HFF-Myc (cell line): ENCODE measurements around the gene DIRAS1.

Source experiments
- DNase-seq: peaks from one replicate; pipeline ENCODE4 v3.0.0-alpha.2; 2011; ENCODE audit warnings: low read depth; ENCODE audit errors: extremely low read depth
- H3K4me3 ChIP-seq: replicated peaks from 2 replicates; pipeline ENCODE4 v1.5.1; 2011; ENCODE audit warnings: low read depth, mild to moderate bottlenecking, control low read depth, low read length
- TF ChIP-seq, protein P1 (sequence below): IDR thresholded peaks from 2 replicates; pipeline ENCODE4 v1.5.1; 2012; ENCODE audit warnings: mild to moderate bottlenecking, low read depth, low read length, control low read depth; ENCODE audit errors: missing control alignments

The DIRAS1 gene

DNA sequence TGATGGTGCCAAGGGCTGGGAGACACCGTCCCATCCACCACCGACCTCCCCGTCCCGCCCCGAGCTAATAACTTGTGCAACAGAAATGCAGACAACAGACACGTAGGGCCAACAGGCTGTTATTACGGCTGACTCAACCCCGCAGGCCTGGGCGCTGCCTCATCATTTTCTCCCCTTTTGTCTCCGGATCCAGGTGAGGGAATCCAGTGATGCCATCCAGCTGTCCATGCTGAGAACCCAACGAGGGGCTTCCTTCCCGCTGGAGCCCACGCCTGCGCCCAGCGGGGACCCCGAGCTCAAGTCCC is 6.4 kb upstream of the DIRAS1 start:
- DNase-seq: no peak
- no peak overlapping the region for H3K4me3 ChIP-seq
- TF ChIP-seq, protein P1, sequence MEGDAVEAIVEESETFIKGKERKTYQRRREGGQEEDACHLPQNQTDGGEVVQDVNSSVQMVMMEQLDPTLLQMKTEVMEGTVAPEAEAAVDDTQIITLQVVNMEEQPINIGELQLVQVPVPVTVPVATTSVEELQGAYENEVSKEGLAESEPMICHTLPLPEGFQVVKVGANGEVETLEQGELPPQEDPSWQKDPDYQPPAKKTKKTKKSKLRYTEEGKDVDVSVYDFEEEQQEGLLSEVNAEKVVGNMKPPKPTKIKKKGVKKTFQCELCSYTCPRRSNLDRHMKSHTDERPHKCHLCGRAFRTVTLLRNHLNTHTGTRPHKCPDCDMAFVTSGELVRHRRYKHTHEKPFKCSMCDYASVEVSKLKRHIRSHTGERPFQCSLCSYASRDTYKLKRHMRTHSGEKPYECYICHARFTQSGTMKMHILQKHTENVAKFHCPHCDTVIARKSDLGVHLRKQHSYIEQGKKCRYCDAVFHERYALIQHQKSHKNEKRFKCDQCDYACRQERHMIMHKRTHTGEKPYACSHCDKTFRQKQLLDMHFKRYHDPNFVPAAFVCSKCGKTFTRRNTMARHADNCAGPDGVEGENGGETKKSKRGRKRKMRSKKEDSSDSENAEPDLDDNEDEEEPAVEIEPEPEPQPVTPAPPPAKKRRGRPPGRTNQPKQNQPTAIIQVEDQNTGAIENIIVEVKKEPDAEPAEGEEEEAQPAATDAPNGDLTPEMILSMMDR: no peak

DNA sequence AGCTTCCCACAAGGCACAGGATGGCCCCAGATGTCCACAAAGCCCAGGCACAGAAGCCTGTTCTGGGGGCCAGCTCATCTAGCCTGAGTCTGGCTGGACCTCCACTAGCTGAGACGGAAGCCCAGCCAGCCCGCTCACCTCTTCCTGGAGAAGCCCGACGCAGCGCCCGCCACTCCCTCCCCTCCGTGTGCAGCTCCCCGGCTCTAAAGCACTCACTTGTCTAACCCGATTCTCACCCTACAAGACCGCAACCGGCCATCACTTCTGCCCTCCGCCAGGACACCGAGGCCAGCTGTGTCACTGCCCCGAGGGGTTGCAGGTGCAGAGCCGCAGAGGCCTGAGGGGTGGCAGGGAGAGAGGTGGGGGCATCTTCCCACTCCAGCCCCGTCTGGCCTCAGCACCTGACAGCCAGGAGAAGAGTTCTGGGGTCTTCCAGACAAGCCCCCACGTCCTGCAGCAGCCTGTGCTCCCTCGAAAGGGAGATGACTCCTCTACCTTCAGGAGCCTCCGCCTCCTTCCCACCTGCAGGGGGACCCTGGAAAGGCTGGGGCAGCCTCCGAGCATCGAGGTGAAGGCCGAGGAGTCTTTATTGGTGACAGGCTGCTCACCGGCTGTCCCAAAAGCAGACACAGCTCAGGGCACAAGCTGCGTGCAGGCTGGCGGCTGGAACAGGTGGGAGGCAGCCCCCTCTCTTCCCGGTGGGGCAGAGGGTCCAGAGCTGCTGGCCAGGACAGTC is 5.9 kb upstream of the DIRAS1 start:
- H3K4me3 ChIP-seq: no peak overlapping the region
- TF ChIP-seq, protein P1: no peak
- DNase-seq: no peak

DNA sequence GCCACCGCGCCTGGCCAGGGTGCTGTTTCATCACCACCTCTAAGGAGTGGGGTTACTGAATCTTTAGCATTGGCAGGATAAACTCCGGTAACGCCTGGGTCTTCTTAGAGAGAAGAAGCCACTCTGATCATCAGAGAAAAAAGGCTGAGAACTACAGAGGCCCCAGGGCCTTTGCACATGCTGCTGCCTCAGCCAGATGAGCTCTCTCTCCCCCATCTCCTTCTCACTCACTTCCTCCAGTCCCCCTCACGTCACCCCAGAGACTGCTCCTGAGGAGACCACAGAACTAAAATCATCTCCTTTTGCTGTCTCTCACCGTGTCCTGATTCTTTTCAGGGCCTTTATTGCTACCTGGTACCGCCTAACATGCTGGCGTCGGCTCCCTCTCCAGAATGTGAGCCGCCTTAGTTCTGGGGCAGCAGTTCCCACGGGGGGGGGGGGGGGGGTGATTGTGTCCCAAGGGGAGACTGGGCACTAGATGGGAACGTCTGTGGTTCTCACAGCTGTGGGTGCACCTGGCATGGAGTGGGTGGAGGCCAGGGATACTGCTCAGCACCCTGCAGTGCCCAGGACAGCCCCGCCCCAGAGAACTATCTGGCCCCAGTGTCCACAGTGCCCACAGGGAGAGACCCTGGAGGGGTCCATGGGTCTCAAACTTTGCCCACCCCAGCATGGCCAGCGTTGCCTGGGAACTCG is 5.1 kb upstream of the DIRAS1 start:
- TF ChIP-seq, protein P1: no peak
- DNase-seq: no peak
- H3K4me3 ChIP-seq: no peak overlapping the region

DNA sequence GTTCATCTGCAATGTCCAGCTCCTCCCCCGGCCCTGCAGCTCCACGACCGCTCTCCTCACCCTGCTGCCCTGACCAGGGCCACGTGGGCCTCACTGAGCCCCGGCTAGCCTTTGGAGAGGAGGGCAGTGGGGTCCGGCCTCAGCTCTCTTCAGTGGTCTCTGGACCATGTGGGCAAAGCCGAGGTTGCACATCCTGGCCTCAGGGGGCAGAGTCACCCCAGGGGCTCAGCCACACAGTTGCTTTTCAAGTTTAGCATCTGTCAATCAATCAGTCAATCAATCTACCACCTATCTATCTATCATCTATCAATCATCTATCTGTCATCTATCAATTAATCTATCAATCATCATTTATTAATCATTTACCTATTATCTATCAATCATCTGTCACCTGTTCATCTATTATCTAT is 3.0 kb upstream of the DIRAS1 start:
- no peak for DNase-seq
- H3K4me3 ChIP-seq: no peak overlapping the region
- TF ChIP-seq, protein P1: no peak

DNA sequence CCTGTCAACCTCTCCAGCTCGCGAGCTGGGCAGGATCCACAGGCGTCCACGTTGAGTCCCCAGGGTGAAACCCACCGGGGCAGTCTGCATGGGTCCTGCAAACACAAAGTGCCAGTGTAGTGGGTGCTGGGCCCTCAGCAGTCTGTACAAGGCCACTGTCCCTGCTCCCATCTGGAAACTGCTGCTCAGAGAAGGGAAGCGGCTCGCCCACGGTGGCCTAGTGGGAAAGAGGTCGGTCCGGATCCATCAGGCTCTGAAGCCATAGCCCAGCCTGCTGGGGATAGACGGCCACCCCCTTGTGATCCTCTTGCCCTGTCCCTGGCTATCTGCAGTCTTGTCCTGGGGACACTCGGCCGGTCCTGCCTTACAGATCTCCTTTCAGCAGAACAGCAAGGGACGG is 2.6 kb upstream of the DIRAS1 start:
- TF ChIP-seq, protein P1: no peak
- no peak for DNase-seq
- no peak overlapping the region for H3K4me3 ChIP-seq

DNA sequence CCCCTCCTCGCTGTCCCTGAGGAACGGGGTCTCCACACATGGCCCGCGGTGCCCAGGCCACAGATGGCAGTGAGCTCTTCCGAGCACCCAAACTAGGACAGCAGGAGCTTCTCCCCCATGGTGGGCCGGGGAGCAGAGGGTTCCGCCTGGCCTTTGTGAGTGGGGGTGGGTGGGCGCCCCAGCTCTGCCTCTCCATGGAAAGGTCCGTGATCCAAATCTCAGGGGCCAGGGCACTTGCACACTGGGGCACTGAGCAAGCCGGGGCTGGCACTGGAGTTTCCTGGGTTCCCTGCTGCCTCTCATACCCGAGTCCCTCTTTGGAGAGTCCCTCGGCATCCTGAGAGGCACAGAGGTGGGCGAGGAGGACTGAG is 2.2 kb upstream of the DIRAS1 start:
- DNase-seq: no peak
- TF ChIP-seq, protein P1: no peak
- no peak overlapping the region for H3K4me3 ChIP-seq
